Right atrium auricular region (tissue), 2 donors: Measurements from ENCODE around the gene NCOA6. TPM values are rescaled to one million over a fixed set of nuclear protein-coding genes. Genes with fewer than 3 reads are reported as not detected.
"Not testable (repeated sequence)": the region's sequence is repeated elsewhere in the genome, so short reads cannot be mapped to it uniquely, and the experiment has no call there.

Experiments used
- DNase-seq: peaks from one replicate; pipeline ENCODE4 v3.0.0-alpha.2; 2019; ENCODE audit warnings: low spot score
- H3K27ac ChIP-seq, 2 donors: fragments of 200-600 bp; sonication (generic); 1 replicate in 1 of 2; 2 replicates in 1 of 2; pipeline ENCODE4 v1.5.1; 2016 to 2019
- H3K27me3 ChIP-seq, 2 donors: fragments of 200-600 bp; sonication (generic); one replicate each; pipeline versions ENCODE4 v1.5.1 to v1.6.0; 2017 to 2019
- H3K36me3 ChIP-seq: fragments of 200-600 bp; sonication (generic); one replicate; pipeline ENCODE4 v1.5.1; 2016
- H3K4me1 ChIP-seq, 2 donors: fragments of 200-600 bp; sonication (generic); one replicate each; pipeline versions ENCODE4 v1.5.1 to v1.6.0; 2017 to 2019
- H3K4me3 ChIP-seq, 2 donors: fragments of 200-600 bp; sonication (generic); 1 replicate in 1 of 2; 2 replicates in 1 of 2; pipeline ENCODE4 v1.5.1; 2017 to 2019; ENCODE audit warnings: mild to moderate bottlenecking in 1 of 2, moderate library complexity in 1 of 2
- H3K9me3 ChIP-seq, 2 donors: fragments of 200-600 bp; sonication (generic); one replicate each; pipeline ENCODE4 v1.5.1; 2019
- CTCF ChIP-seq, 2 donors: fragments of 200-600 bp; sonication (generic); IDR thresholded peaks; one replicate each; pipeline ENCODE4 v1.5.1; 2019; ENCODE audit warnings: antibody characterized with exemption in 2 of 2
- total RNA-seq, 2 donors: library from RNA; depleted of rRNA; stranded (reverse); fragments of >200 nt; gene quantifications; one replicate each; pipeline ENCODE4 v1.1.0, GENCODE V29; 2016

The NCOA6 gene
- total RNA-seq, 2 donors from 2014 or later = 18.2 to 18.4 TPM

GRCh38 chr20:34794006-34794585 lies 31.4 kb downstream of the NCOA6 start:
- no peak for DNase-seq

GRCh38 chr20:34792687-34793363 lies 32.6 kb downstream of the NCOA6 start:
- no peak overlapping the region for H3K27ac ChIP-seq
- H3K4me3 ChIP-seq = no peak overlapping the region
- no peak for DNase-seq
- H3K27me3 ChIP-seq = no peaks in the 10 kb centered on the region
- H3K36me3 ChIP-seq = peaks cover 13% of the 10 kb centered on the region
- H3K4me1 ChIP-seq = peaks cover 2 to 11% of the 10 kb centered on the region in 2 donors
- TF ChIP-seq CTCF (IDR thresholded peaks at IDR 0.05) = no peak
- no peaks in the 10 kb centered on the region for H3K9me3 ChIP-seq

More at GRCh38 chr20:34794006-34794585, 31.4 kb downstream of the NCOA6 start:
- H3K36me3 ChIP-seq = peaks cover 10% of the 10 kb centered on the region
- H3K4me1 ChIP-seq = peaks cover 2 to 11% of the 10 kb centered on the region in 2 donors
- no peak overlapping the region for H3K4me3 ChIP-seq
- H3K27ac ChIP-seq = no peak overlapping the region
- H3K9me3 ChIP-seq = no peaks in the 10 kb centered on the region
- H3K27me3 ChIP-seq = no peaks in the 10 kb centered on the region
- no peak for TF ChIP-seq CTCF (IDR thresholded peaks at IDR 0.05)

GRCh38 chr20:34791289-34792020 lies 34.0 kb downstream of the NCOA6 start:
- H3K27me3 ChIP-seq = no peaks in the 10 kb centered on the region
- H3K4me3 ChIP-seq = no peak overlapping the region
- H3K36me3 ChIP-seq = peaks cover 13% of the 10 kb centered on the region
- peak overlapping the region in 1 of 2 donors; percentile 30 for H3K27ac ChIP-seq
- DNase-seq = no peak
- H3K9me3 ChIP-seq = no peaks in the 10 kb centered on the region
- TF ChIP-seq CTCF (IDR thresholded peaks at IDR 0.05) = no peak
- peaks cover 2 to 11% of the 10 kb centered on the region in 2 donors for H3K4me1 ChIP-seq

- no peak for DNase-seq
- Histone ChIP-seq H3K9me3 (no peaks in the 10 kb centered on the region), H3K27me3 (no peaks in the 10 kb centered on the region), H3K4me1 (no peaks in the 10 kb centered on the region), H3K4me3 (no peak overlapping the region), H3K27ac (no peak overlapping the region), H3K36me3 (peaks cover 21% of the 10 kb centered on the region)
- TF ChIP-seq CTCF (IDR thresholded peaks at IDR 0.05) = no peak
These were observed 44.2 kb downstream of the NCOA6 start for GRCh38 chr20:34781220-34781619.

- not testable (repeated sequence) for H3K27ac ChIP-seq, H3K9me3 ChIP-seq, H3K27me3 ChIP-seq, H3K4me1 ChIP-seq, DNase-seq, H3K4me3 ChIP-seq
- H3K36me3 ChIP-seq = peaks cover 29% of the 10 kb centered on the region
These were observed 45.2 kb downstream of the NCOA6 start for GRCh38 chr20:34780291-34780690.

- no peak overlapping the region for H3K4me3 ChIP-seq
- H3K4me1 ChIP-seq = no peaks in the 10 kb centered on the region
- no peaks in the 10 kb centered on the region for H3K27me3 ChIP-seq
- H3K27ac ChIP-seq = no peak overlapping the region
- H3K36me3 ChIP-seq = peaks cover 57% of the 10 kb centered on the region
- no peaks in the 10 kb centered on the region for H3K9me3 ChIP-seq
- TF ChIP-seq CTCF (IDR thresholded peaks at IDR 0.05) = no peak
- no peak for DNase-seq
These were observed 49.3 kb downstream of the NCOA6 start for GRCh38 chr20:34776177-34776576.
